Kidney (tissue), 14 donors: Measurements from ENCODE around the gene PRKCZ. TPM values are rescaled to one million over a fixed set of nuclear protein-coding genes. Genes with fewer than 3 reads are reported as not detected.

Experiments
- DNase-seq, 5 donors: peaks; one replicate each; pipeline ENCODE4 v3.0.0-alpha.2; 2013 to 2020
- FAIRE-seq: peaks from 2 replicates; lab custom pipeline; 2012; peaks lifted over from hg19 to GRCh38; lab: Jason Lieb, UNC
- H3K27ac ChIP-seq, 2 donors: one replicate each; pipeline ENCODE4 v1.7.0; 2013; ENCODE audit warnings: low read depth in 2 of 2, low read length in 2 of 2, inconsistent platforms in 1 of 2
- H3K27me3 ChIP-seq: one replicate; pipeline ENCODE4 v1.7.1; 2013; ENCODE audit warnings: low read length, inconsistent platforms; ENCODE audit not compliant: control insufficient read depth, insufficient read depth
- H3K36me3 ChIP-seq, 3 donors: one replicate each; pipeline versions ENCODE4 v1.7.0 to v1.7.1; 2013; ENCODE audit warnings: low read length in 3 of 3, control low read depth in 1 of 3, inconsistent platforms in 1 of 3; ENCODE audit not compliant: insufficient read depth in 3 of 3, control insufficient read depth in 2 of 3
- H3K4me1 ChIP-seq, 3 donors: one replicate each; pipeline versions ENCODE4 v1.7.0 to v1.7.1; 2013; ENCODE audit warnings: low read length in 3 of 3, inconsistent platforms in 1 of 3, low read depth in 1 of 3; ENCODE audit not compliant: control insufficient read depth in 2 of 3, insufficient read depth in 2 of 3
- H3K4me3 ChIP-seq, 3 donors: one replicate each; pipeline versions ENCODE4 v1.7.0 to v1.8.1; 2013; ENCODE audit warnings: low read length in 3 of 3, control low read depth in 1 of 3, inconsistent platforms in 1 of 3
- H3K9ac ChIP-seq, 3 donors: one replicate each; pipeline versions ENCODE4 v1.7.0 to v1.7.1; 2013; ENCODE audit warnings: low read length in 3 of 3, control low read depth in 1 of 3, inconsistent platforms in 1 of 3
- H3K9me3 ChIP-seq, 3 donors: one replicate each; pipeline versions ENCODE4 v1.7.0 to v1.7.1; 2013; ENCODE audit warnings: low read length in 3 of 3, control low read depth in 1 of 3, inconsistent platforms in 1 of 3; ENCODE audit not compliant: control insufficient read depth in 2 of 3, insufficient read depth in 1 of 3
- intact Hi-C: fragments of 100-400 bp; cut with DNase I; formaldehyde crosslinking; loops from one replicate; pipeline ENCODE4 v1.11.1; 2022
- polyA plus RNA-seq: library from polyadenylated mRNA; stranded (reverse); fragments of 350-450 nt; fragmentation: Illumina TruSeq; extraction: RNeasy Lipid Tissue Mini Kit (QIAGEN cat#74804); gene quantifications from one replicate; pipeline ENCODE4 v1.2.3, GENCODE V29; 2014; ENCODE audit warnings: low read depth, low replicate concordance; ENCODE audit not compliant: insufficient read depth
- total RNA-seq: library from RNA; stranded (reverse); fragmentation: NEBNext Ultra II Directional; extraction: Animal tissue kit (Norgen Biotek cat#: 25700); gene quantifications from one replicate; pipeline ENCODE4 v1.2.1, GENCODE V29; 2021
- TF ChIP-seq, protein P1 (sequence below): IDR thresholded peaks from 3 replicates; pipeline ENCODE4 v1.5.1; 2012; ENCODE audit warnings: mild to moderate bottlenecking, moderate library complexity, borderline replicate concordance; ENCODE audit not compliant: insufficient read depth; ENCODE audit errors: extremely low read depth
- donor health status: control.
- donor health status: control.
- donor health status: control.
- donor health status: control.
- donor health status: control.
- donor health status: DM: yes; HTN: yes; CAD: no.
- donor health status: Normal renal cell carcinoma (clear cell type).

Gene PRKCZ
- total and polyA plus RNA-seq, 2 donors from 2014 or later = 24.7 to 42.4 TPM

DNA sequence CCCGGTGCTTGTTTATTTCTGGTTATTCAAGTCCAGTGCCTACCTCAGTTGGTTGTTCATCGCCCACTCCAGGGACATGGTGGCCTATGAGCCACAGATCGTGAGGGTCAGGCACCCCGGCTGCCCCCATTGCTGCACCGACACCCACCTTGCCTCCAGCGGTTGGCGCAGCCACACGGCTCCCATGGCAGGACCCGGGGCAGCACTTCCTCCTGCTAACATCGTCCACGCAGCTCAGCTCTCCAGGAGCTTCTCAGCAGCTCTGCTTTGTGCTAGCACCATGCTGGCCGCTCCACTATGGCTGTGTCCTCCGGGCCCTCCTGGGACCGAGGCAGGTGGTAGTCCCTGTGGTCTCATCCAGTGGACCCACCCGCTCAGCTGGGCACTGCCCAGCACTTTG lies 13.9 kb upstream of the PRKCZ start:
- DNase-seq = no peak
- H3K4me3 ChIP-seq = no peak overlapping the region
- H3K9ac ChIP-seq = no peak overlapping the region
- no peaks in the 10 kb centered on the region for H3K36me3 ChIP-seq
- no peaks in the 10 kb centered on the region for H3K4me1 ChIP-seq
- H3K9me3 ChIP-seq = no peaks in the 10 kb centered on the region
- TF ChIP-seq, protein P1, sequence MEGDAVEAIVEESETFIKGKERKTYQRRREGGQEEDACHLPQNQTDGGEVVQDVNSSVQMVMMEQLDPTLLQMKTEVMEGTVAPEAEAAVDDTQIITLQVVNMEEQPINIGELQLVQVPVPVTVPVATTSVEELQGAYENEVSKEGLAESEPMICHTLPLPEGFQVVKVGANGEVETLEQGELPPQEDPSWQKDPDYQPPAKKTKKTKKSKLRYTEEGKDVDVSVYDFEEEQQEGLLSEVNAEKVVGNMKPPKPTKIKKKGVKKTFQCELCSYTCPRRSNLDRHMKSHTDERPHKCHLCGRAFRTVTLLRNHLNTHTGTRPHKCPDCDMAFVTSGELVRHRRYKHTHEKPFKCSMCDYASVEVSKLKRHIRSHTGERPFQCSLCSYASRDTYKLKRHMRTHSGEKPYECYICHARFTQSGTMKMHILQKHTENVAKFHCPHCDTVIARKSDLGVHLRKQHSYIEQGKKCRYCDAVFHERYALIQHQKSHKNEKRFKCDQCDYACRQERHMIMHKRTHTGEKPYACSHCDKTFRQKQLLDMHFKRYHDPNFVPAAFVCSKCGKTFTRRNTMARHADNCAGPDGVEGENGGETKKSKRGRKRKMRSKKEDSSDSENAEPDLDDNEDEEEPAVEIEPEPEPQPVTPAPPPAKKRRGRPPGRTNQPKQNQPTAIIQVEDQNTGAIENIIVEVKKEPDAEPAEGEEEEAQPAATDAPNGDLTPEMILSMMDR = no peak
- FAIRE-seq = no peak
- H3K27ac ChIP-seq = no peak overlapping the region
- H3K27me3 ChIP-seq = no peaks in the 10 kb centered on the region
- intact Hi-C loops = no loop called here

DNA sequence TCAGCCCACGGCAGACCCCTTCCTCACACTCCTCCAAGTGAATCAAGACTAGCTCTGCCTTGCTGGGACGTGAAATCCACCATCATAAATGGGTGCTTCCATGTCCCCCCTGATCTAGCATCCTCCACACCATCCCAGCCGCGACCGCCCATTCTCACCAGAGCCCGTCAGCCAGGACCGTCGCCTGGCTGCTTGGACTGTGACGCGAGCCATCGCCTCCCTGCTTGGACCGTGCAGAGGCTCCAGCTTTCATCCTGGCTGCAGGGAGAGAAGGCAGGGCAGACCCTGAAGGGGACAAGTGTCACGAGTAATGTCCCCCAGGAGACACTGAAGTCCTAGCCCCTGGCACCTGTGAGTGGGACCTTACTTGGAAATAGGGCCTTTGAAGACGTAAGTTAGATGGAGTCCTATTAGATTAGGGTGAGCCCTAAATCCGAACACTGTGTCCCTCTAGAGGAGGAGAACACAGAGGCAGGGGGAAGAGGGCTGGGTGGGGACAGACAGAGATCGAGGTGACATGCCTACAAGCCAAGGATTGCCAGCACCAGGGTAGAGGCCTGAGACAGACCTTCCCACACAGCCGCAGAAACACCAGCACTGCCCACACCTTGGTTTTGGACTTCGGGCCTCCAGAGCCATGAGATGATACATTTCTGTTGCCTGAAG lies 12.8 kb upstream of the PRKCZ start:
- FAIRE-seq (no peak), DNase-seq (no peak)
- H3K27ac ChIP-seq = no peak overlapping the region
- no peaks in the 10 kb centered on the region for H3K27me3 ChIP-seq
- no peak overlapping the region for H3K4me3 ChIP-seq
- no peak overlapping the region for H3K9ac ChIP-seq
- intact Hi-C loops = no loop called here
- TF ChIP-seq, protein P1 = no peak
- H3K4me1 ChIP-seq = no peaks in the 10 kb centered on the region
- no peaks in the 10 kb centered on the region for H3K9me3 ChIP-seq
- H3K36me3 ChIP-seq = no peaks in the 10 kb centered on the region

DNA sequence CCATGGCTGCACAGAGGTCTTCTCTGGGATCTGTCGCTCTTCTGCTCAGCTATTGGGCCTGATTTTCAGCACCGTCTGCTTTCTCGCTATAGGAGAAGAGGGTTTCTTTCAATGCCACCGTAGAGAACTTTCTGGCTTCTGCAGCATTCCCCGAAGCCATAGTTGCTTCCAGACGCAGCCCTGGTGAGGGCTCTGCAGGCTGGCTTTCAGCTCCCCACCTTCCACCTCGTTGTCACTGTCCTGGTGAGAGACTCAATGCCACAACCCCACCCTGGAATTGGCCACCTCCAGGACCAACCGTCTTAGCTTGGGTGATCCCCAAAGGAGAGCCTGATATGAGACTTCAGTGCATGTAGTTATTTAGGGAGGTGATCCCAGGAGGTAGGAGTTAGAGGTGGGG lies 12.0 kb upstream of the PRKCZ start:
- Histone ChIP-seq H3K9me3 (no peaks in the 10 kb centered on the region), H3K27ac (no peak overlapping the region), H3K27me3 (no peaks in the 10 kb centered on the region), H3K4me1 (no peaks in the 10 kb centered on the region), H3K9ac (no peak overlapping the region), H3K4me3 (no peak overlapping the region), H3K36me3 (no peaks in the 10 kb centered on the region)
- DNase-seq (no peak), FAIRE-seq (no peak)
- intact Hi-C loops = no loop called here
- TF ChIP-seq, protein P1 = no peak

DNA sequence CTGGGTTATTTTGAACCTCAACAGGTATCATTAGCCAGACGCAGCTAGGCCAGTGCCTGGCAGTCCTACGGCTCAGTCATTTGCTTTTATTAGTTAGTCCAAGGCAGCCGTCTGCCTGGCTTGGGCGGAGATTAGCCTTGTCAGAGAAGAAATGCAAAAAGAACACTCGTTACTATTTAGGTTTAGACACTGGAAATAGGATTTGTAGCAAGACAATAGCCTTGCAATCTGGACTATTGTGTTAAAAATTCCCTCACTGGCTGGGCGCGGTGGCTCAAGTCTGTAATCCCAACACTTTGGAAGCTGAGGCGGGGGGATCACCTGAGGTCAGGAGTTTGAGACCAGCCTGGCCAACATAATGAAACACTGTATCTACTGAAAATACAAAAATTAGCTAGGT lies 11.0 kb upstream of the PRKCZ start:
- DNase-seq (no peak), FAIRE-seq (no peak)
- no peaks in the 10 kb centered on the region for H3K9me3 ChIP-seq
- H3K27me3 ChIP-seq = no peaks in the 10 kb centered on the region
- TF ChIP-seq, protein P1 = no peak
- H3K4me3 ChIP-seq = no peak overlapping the region
- no peak overlapping the region for H3K9ac ChIP-seq
- intact Hi-C loops = no loop called here
- no peak overlapping the region for H3K27ac ChIP-seq
- H3K36me3 ChIP-seq = no peaks in the 10 kb centered on the region
- no peaks in the 10 kb centered on the region for H3K4me1 ChIP-seq
